NCI-H1105 treated with DMSO at 0.1 percent for 48 hours (cell line): ENCODE measurements around the gene SERPINB6.
"Not testable (repeated sequence)": the region's sequence is repeated elsewhere in the genome, so short reads cannot be mapped to it uniquely, and the experiment has no call there.

ENCODE experiments used
- DNase-seq: peaks from one replicate; lab custom pipeline; 2025; lab: John Stamatoyannopoulos, UW

The SERPINB6 gene

DNA sequence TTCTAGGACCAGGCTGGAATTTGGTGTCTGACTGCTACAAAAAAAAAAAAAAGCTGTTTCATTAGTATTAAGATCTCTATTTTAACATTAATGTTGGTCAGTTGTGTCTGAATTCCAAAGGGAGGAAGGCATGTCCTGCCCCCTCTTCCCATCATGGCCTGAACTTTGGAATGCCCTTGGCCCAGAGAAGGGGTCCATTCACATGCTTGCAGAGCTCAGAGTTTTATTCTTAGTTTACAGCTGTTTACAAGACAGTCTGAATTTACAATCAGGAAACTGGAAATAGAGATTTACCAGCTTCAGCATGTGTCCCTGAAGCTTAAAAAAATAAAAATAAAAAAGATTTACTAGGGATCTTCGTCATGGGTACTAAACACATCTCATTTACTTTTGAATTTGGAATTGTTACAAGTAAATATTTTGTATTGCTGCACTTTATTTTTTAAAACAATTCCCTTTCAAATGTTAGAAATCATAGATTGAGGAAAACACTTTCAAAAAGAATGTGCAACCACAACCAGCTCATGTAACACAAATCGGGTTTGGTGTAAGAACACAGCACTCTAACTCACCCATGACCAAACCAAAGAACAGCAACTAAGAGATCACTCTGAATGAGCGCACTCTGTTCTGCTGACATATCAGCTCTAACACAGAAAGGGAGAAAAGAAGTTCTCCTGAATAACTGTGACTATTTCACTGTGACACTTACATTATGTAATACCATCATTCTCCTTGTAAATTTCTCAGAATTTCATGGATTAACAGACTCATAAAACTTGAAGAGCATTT lies 6.6 kb upstream of the SERPINB6 start:
- DNase-seq, result no peak

DNA sequence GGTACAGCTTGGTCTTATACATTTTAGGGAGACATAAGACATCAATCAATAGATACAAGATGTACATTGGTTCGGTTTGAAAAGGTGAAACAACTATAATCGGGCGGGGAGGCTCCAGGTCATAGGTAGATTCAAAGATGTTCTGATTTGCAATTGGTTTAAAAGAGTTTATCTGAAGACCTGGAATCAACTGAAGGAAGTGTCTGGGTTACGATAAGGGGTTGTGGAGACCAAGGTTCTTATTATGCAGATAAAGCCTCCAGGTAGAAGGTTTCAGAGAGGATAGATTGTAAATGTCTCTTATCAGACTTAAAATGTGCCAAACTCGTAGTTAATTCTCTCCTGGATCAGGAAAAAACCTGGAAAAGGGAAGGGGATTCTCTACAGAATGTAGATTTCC lies 5.9 kb upstream of the SERPINB6 start:
- no peak for DNase-seq

DNA sequence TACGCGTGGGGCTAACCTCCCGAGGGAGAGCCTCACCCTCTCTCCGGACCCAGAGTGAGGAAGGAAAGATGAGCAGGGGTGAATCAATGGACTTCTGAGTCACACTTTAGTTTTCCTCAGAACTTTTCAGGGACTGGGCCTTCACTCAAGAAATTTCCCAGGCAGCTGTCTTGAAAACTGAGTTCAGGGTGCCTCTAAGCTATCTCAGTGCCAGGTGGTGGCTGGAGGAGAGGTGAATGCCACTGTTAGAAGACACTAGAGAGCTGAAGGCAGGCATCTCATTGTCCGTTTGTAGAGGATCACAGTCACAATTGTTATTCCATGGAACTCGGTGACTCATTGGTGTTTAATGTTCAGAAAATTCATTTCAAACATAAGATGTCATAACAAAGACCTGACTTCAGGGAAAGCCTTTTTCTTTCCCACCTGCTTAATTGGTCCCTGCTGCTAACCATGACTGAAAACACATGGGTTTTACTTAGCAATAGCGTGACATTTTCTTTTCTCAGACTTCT lies 5.3 kb upstream of the SERPINB6 start:
- no peak for DNase-seq

DNA sequence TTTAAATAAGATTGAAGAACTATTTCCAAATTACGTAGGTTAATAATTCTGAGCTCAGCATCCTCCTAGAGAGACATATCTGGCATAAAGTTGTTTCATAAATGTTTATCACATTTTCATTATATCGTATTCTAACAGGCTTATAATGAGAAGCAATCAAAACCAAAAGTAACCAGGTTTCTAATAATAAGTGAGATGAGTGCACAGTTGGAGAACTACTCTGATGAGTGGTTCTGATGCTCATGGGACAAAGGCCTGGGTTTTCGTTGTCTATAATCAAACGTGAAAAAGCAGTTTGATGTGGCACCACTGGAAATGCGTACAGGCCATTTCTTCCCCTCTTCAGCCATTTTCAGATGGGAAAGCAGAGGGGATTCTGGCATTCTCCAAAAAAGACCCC lies 4.7 kb upstream of the SERPINB6 start:
- DNase-seq, result no peak

DNA sequence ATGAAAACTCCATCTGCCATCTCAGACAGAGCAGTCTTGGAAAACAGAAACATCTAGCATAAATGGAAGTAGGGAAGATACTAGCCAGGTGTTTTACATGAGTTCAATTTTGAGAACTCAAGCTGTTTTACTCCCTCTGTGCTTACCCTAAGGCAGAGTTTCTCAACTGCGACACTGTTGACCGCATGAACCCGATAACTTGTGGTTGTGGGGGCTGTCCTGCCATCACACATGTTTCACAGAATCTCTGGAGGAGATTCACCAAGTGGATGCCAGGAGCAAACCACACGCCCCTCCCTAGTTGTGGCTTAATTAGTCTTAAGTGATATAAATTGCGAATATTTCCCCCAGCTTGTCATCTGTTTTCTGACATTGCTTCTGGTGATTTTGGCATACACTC lies 2.3 kb upstream of the SERPINB6 start:
- no peak for DNase-seq

DNA sequence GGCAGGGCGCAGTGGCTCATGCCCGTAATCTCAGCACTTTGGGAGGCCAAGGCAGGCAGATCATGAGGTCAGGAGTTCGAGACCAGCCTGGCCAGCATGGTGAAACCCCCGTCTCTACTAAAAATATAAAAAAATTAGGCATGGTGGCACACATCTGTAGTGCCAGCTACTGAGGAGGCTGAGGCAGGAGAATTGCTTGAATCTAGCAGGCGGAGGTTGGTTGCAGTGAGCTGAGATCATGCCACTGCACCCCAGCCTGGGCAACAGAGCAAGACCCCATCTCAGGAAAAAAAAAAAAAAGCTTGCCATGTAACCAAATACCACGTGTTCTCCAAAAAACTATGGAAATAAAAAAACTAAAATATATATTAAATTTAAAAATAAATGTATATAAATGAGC lies 1.8 kb upstream of the SERPINB6 start:
- not testable (repeated sequence) for DNase-seq

DNA sequence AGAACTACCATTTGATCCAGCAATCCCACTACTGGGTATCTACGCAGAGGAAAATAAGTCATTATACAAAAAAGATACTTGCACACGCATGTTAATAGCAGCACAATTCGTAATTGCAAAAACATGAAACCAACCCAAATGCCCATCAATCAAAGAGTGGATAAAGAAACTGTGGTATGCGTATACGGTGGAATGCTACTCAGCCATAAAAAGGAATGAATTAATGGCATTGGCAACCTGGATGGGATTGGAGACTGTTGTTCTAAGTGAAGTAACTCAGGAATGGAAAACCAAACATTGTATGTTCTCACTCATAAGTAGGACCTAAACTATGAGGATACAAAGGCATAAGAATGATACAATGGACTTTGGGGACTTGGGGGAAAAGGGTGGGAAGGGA lies 1.3 kb upstream of the SERPINB6 start:
- DNase-seq, result not testable (repeated sequence)

DNA sequence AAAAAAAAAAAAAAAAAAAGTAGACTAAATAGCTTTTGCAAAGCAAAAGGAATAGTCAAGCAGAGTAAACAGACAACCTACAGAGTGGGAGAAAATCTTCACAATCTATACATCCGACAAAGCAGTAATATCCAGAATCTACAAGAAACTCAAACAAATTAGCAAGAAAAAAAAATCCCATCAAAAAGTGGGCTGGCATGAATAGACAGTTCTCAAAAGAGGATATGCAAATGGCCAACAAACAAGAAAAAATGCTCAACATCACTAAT lies 786 bp upstream of the SERPINB6 start:
- DNase-seq, result not testable (repeated sequence)

DNA sequence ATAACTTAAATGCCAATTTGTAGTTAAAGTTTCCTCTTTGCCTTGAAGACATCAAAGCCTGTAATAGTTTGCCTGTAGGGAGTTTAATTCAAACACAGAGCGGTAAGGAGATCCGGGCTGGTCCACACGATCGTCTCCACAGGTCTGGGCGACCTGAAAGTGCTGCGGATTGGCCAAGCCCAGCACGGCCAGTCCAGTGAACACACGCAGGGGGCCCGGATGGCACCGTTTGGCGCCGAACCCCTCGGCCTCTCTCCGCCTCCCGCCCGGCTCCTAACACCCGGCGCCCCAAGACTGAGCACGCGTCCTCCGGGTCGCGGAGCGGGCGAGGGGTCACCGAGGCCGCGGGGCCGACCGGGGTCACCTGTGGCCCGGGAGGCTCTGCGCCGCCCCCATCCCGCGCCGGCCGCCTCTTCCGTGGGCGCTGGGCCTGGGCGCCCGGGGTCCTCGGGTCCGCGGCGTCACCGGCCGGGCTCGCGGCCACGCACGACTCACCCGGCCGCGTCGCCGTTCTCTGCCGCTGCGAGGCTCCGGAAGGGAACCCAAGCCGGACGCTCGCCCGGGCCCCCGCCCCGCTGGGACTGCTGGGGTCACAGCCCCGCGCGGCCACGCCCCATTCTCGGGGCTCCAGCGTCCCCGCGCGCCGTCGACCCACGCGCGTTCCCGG lies 481 bp downstream of the SERPINB6 start:
- no peak for DNase-seq

DNA sequence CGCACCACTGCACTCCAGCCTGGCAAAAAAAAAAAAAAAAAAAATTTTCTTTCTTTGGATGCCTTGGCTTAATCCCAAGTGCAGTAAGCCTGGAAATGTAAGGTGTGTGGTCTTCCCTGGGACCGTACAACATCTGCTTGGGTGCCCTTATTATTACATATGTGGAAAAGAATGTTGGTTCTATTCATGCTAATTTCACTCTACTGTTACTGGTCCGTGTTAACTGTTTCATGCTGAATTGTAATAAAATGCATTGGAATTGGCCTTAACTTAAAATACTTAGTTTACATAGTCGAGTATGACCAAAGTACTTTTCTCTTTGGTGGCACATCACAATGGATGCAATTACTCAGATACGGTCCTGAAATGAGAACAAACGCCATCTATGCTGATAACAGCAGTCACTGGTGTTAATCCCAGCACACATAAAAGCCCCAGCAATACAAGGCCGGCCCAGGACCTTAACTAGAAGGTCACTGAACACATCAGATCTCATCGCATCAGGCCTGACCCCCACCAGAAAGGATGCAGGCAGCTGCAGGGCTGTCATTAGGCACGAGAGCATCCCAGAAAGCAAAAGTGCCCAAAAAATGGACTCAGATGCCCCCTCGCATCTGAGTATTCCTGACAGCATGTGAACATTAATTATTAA lies 1.2 kb downstream of the SERPINB6 start:
- DNase-seq, result no peak

DNA sequence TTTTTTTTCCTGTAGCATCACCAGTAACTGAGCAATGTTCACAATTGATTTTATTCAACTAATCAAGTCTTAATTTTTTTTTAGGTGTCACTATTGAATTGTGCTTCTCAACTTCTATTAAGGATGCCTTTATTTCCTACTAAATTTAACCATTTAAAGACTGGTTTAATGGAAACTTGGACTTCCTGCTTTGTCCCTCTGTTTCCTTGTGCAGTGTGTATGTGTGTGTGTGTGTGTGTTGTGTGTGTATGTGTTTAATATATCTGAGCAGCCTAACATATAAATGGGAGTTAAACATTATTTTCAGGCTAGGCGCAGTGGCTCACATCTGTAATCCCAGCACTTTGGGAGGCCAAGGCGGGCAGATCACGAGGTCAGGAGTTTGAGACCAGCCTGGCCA lies 1.8 kb downstream of the SERPINB6 start:
- DNase-seq, result no peak

DNA sequence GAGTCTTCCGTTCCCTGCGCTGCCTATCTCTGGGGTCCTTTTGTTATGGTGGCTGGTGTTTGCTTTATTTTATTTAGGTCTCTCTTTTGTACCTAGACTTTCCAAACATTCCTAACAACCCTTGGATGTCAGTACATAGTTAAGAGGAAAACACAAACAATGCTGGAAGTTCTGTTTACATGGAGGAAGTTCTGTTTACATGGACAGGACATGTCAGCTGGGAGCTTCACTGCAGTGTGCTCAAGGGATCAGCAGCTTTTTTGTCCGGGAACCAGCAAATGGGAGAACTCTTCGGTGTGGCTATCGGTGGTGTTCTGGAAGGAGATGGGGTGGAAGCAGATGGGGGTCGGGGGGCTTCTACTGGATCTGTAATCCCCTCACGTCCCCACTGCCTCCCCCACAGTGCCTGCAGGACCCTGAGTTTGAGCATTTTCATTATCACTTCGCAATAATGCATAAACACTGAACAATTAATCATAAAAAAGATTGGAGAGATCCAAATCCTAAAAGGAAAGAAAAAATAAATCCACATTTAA lies 2.7 kb downstream of the SERPINB6 start:
- no peak for DNase-seq

DNA sequence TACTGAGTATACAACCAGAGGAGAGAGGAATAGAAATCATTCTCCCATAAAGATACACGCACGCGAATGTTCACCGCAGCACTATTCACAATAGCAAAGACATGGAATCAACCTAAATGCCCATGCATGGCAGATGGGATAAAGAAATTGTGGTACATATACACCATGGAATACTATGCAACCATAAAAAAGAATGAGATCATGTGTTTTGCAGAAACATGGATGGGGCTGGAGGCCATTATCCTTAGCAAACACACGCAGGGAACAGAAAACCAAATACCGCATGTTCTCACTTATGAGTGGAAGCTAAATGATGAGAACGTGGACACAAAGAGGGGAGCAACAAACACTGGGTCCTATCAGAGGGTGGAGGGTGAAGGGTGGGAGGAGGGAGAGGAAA lies 3.4 kb downstream of the SERPINB6 start:
- no peak for DNase-seq

DNA sequence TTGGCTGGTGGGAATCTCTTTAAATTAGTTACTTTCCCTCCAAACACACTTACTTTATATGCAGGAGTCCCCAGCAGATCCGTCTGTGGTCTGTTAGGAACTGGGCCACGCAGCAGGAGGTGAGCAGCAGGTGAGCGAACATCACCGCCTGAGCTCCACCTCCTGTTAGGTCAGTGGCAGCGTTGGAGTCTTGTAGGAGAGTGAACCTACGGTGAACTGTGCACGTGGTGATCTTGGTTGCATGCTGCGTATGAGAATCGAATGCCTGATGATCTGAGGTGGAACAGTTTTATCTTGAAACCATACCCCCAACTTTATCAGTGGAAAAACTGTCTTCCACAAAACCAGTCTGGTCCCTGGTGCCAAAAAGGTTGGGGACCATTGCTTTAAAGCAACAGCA lies 5.0 kb downstream of the SERPINB6 start:
- no peak for DNase-seq

DNA sequence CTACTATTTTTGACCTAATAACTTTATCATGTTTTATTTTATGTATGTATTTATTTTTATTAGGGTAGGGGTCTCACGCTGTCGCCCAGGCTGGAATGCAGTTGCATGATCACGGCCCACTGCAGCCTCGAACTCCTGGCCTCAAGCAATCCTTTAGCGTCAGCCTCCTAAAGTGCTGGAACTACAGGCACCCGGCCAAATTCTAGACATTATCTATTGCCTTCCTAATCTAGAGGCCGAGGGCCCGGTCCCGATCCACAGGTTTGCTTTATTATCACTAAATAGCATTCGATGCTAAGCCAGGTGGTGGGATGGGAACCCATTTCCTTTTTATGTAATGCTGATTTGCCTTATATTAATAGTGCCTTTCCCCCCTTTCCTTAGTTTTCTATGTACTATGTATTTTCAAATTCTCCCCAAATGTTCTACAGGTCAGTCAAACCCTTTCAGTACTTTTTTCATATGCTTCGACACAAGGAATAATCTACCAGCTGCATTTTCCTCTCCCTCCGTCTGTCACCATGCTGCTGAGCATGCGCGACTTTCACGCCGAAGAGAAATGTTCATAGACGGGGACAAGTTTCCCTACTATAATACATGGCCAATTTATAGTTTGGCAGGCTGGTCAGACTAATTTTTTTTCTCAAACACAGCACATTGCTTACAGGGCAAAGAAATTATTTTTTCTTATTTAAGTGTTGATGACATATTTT lies 6.4 kb downstream of the SERPINB6 start:
- no peak for DNase-seq

DNA sequence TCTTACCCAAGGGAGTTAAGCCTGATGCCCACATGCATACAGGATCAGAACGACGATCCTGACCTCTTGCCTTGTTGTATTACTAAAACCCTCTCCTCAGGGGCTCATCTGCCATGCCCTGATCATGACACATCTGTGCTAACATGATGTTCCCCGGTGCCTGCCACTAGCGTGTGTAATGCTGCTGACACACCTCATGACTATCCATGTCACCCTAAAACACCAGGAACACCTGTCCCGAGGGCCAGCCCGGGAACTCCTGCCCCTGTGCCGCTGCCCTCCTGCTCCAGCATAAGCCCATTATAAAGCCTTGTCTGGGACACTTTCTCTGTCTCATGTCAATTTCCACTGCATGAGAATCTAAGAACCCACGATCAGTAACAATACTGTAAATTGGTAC lies 7.6 kb downstream of the SERPINB6 start:
- no peak for DNase-seq

DNA sequence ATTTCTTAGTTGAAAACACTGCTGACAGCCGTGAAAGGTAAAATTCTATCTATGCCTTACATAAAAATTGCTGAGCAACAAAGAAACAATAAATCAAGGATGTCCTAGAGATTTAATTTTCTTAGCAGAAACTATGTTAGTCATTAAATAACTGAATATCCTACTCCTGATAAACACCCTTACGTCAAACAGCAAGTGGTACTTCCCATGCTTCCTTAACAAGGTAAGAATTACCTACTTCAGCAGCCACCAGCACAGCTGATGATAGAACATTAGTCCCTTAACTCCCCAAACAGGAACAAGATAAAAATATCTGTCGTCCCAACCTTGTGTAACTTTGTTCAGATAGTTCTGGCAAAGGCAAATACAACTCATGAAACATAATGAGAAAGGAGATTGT lies 8.7 kb downstream of the SERPINB6 start:
- DNase-seq, result no peak

DNA sequence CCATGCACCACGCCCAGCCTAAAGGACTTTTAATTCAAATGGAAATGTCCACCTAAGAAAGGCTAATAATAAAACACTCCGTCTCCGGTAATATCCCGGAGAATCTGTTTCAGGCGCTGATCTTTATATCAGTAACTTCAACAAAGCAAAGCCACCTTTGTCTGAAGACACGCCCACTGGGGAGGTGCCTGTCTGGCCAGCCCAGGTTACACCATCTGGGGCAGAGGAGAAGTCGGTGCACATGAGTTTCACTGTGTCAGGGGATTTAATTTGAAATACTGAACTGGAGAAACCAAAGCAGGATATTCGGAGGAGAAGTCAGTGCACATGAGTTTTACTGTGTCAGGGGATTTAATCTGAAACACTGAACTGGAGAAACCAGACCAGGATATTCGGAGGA lies 9.4 kb downstream of the SERPINB6 start:
- no peak for DNase-seq

DNA sequence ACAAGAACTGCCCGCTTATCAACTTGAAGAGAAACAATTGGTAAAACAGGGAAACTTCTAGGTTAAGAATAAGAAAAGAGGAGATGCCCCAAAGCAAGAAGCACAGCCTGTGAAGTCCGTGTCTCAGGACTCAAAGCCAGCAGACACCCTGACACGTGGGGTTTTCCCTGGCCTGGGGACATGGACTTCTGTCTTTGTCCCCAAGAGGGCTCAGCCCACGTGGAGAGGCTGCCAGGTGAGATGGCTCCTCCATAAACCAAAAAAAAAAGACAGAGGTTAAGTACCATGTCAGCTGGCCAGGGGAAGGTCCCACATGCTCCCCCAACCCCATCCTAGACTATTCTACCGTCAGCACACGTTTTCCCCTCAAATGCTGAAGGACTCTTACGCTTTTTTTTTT lies 9.9 kb downstream of the SERPINB6 start:
- no peak for DNase-seq

DNA sequence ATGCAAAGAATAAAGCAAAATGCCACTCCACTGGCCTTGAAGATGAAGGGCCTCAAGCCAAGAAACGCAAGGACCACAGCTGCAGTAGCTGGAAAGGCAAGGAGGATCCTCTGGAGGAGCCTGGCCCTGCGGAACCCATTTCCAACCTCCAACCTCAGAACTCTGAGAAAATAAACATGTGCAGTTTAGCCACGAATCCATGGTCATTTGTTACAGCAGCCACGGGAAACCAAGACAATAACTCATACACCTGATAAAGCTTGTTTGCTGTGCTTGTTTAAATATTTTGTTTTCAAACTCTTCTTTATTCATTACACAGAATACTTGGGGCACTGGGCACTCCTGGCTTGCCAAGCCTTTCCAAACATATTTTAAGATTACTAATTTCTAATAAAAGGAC lies 10.4 kb downstream of the SERPINB6 start:
- no peak for DNase-seq

DNA sequence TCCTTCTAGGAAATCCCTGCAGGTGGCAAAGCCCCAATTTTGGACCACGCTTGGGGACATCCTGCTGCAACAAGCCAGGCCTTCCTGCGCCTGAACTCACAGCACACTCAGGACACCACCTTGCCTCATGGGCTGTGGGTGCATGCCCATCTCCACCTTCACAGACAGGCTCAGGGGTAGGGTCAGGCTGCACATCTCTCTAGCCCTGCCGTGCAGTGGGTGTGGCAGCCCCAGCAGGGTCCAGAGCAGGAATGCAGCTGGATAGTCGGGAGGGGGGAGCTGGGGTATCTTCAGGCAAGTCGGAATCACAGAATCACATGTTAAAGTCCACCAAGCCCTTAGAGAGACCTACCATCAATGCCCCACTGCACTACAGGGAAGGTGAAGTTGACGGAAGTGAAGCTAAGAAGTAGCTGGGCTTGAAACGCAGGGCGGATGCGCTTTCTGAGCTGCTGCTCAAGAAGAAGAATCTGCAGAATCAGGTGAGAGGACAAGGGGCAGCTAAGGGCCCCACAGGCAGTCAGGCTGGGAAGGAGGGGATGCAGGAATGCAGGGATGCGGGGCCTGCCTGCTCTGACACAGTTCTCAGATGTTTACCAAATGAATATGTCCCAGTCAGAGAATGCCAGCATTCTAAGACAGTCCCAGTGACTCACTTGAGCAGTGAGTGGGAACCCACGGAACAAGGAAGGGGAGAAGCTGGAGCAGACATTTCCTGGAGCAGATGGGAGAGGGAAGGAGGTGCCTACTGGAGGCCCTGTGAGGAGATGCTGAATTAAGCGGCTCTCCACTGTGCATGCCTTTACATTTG lies 11.3 kb downstream of the SERPINB6 start:
- DNase-seq, result no peak

DNA sequence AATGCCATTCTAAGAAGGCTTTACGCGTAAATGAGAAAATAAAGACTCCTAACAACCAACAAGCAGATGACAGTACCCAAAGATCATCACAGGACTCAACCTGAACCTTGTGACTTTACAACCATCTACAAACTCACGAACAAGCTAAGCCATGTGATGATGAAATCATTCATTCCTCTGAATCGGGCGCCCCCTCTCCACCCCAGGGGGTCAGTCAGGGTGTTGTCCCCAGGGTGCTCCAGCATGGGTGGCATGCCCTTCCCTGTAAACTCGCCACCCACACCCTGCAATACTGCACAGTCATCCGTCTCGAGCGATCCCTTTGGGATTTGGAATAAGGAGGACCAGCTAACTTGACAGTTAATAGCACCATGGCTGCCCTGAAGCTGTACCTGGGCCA lies 12.6 kb downstream of the SERPINB6 start:
- no peak for DNase-seq
